Measurements from ENCODE around the gene ATP9B.

Gene ATP9B

DNA sequence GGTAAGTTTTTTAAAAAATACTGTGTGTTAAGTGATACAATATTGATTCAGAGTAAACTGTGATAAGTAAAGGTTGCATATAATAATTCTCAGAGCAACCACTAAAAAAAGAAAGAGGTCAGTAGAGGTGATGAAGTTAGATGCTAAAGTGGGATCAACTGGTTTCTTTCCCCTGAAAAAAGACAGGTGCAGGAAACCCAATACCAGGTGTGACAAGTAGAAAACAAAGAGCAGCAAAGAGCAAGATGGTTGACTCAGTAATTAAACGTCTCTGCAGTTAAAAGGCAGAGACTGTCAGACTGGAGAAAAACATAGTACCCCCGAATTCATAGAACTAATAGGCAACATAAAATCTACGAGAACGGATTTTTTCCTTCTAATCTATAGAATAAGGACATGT, 128.3 kb downstream of the ATP9B start:
- DNase-seq (ENCODE audit: low read depth in 4 of 4, low spot score in 1 of 4): no peak

DNA sequence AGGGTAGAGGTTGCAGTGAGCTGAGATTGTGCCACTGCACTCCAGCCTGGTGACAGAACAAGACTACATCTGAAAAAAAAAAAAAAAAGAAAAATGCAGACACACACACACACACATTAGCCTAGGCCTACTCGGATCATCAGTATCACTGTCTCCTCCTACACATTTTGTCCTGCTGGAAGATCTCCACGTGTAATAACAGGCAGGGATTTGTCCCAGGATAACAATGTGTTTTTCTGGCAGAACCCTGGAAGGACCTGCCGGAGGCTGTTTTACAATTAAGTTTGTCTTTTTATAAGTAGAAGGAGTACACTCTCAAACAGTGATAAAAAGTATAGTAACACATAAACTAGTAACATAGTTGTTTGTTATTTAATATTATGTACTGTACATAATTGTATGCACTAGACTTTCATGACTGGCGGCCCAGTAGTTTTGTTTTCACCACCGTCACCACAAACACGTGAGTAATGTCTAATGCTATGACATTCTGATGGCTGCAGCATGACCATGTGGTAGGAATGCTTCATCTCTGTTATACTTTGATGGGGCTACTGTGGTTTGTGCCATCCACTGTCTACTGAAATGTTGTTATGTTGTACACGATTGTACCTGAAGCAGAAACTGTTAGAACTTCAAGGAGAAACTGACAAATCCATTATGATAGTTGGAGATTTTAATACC, 130.6 kb downstream of the ATP9B start:
- no peak for DNase-seq (ENCODE audit: low read depth in 4 of 4, low spot score in 1 of 4)

DNA sequence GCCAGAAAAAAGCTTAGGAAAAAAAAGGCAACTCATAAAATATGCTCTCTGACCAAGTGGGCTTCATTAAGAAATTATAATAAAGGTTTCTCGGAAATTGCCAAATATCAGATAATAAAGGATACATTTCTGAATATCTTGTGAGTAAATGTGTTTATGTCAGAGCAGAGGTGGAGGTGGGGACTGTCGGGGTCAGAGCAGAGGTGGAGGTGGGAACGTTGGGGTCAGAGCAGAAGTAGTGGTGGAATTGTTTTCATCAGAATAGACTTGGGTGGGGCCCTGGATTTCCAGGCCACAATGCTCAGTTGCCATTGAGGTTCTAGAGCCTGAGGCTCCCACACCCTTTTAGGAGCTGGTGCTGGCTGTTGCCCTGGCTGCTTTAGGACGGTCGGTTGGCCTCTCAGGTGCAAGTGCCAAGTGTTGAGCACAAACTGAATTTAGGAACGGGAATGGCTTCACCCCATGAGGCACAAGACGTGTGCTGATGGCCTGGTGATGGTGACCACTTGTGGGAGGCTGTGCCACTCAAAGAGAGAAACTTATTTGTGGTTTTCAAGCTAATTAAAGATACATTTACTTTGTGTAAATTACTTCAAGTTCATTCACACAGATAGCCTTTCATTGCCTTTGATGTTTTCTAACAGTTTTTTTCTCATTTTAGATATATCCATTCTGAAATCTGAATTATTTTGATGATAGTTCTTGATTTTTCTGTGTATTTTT, 131.5 kb downstream of the ATP9B start:
- DNase-seq (ENCODE audit: low read depth in 4 of 4, low spot score in 1 of 4): peak in 1 of 4 experiments; percentile 5

DNA sequence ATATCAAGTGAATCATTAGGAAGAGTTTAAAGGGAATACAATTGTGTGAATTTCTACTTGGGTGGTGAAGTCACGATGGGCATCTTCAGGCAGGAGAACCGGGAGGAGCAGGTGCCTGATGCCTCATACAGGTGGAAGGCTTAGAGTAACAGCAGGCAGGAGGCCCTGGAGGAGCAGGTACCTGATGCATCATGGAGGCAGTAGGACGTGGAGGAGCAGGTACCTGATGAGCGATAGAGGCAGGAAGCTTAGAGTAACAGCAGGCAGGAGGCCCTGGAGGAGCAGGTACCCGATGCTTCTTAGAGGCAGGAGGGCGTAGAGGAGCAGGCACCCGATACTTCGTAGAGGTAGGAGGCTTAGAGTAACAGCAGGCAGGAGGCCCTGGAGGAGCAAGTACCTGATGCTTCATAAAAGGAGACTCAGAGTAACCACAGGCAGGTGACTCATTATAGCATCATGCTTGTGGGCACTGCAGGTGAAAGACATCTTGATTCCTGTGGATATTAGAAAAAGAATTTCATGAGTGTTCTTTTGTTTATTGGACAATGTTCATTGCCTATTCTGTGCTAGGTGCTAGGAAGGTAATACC, 133.9 kb downstream of the ATP9B start:
- DNase-seq (ENCODE audit: low read depth in 4 of 4, low spot score in 1 of 4): peak in 2 of 4 experiments; percentile 4 to 17

DNA sequence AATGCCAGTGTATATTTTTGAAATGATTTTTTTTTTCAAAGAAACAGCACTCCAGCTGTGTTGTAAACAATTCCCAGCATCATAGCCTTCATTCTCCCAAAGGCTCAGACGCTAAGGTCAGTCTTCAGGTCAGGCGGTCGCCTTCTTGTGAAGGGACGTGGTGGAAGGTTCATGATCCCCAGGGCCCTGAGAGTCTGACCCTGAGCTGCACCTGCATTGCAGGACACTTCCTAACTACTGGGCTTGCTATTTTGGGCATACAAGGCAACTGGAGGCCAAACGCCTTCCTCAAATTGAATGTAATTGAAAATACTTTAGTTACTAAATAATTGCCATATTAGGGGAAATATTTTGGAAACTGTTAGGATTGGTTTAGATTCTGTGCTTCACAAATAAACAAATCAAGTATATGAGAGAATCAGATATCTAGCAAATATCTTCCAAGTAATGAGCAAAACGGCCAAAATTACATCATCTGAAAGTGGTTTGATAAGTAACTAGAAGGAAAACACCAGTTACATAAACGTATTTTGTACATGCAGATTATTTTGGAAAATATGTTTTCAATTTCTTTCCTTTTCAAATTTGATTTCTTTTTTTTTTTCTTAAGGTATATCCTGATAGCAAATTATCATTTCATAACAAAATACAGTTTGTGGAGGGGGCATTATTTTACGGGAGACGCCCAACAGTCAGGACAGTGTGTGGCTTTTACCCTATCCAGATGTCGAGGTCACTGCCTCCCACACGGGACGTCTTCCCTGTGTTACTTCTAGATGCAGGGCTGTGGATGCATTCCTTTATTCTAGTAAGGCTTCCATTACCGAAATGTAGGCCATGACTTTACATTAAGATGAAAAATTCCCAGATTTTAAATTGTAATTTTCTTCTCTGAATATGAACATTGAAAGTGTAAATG, 136.0 kb downstream of the ATP9B start:
- DNase-seq (ENCODE audit: low read depth in 4 of 4, low spot score in 1 of 4): no peak

DNA sequence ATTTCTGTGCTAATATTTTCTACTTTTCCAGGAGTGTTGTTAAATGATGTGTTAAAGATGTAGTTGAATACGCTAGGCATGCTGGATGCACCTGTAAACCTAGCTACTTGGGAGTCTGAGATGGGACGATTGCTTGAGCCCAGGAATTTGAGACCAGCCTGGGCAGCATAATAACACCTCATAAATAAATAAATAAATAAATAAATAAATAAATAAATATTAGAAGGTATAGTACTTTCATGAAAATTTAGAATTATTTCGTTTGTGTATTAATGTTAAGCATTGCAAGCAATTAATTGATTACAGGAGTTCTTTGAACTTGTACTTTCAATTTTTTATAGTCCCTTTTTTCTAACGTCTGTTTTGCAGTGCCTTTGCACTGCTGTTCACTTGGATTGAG, 137.2 kb downstream of the ATP9B start:
- no peak for DNase-seq (ENCODE audit: low read depth in 4 of 4, low spot score in 1 of 4)

DNA sequence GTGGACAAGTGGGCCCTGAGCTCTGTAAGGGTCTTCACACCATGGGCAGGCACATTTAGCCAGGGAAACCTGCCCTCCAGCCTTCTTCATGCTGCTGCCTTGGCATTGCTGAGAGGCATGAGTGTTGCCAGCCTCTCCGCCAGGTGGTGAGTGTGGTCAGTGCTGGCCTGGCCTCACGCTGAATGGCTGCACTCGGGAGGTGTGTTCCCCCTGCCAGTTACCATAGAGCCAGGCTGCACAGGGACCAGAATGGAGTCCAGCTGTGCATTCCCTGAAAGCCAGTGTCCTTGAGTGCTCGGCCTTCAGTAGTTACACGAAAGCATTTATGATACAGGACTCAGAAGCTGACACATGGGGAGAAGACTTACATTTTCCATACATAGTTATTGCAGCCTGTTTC, 139.7 kb downstream of the ATP9B start:
- no peak for DNase-seq (ENCODE audit: low read depth in 4 of 4, low spot score in 1 of 4)

DNA sequence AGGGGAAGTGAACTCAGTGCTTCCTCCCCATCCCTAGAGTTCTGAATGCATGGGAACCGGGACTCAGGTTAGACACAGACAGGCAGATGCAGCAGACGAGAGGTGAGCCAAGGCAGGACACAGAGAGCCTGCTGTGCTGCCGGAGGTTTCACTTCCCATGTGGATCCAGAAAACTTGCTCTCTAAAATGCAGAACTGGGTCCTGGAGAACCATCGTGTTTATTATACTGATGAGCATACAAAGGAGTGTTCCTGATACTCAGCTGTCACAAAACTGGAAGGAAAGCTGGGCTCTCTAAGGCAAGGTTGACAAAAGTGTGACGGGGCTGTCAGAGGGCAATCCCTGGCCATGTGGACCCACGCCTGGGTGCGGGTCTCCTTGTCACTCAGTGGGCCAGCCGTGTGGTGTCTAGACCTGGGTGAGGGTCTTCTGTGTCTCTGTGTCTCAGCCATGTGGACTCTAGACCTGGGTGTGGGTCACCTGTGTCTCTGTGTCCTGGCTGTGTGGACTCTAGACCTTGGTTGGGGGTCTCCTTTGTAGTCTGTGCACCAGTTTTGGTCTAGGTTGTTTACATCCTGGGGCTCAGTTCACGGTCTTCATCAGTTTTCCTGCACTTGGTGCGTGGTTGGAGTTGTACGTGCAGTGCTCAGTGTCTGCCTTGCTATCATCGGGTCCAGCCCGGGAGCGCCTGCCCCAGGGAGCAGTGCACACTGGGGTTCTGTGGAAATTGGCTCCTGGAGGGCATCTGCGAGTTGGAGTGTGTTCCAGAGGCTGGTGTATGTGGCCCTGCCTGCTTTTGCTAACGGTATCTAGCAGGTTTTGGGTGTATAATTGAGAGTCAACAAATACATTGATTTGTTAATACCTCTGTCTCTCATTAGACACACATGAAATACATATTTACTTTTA, 141.1 kb downstream of the ATP9B start:
- no peak for DNase-seq (ENCODE audit: low read depth in 4 of 4, low spot score in 1 of 4)

DNA sequence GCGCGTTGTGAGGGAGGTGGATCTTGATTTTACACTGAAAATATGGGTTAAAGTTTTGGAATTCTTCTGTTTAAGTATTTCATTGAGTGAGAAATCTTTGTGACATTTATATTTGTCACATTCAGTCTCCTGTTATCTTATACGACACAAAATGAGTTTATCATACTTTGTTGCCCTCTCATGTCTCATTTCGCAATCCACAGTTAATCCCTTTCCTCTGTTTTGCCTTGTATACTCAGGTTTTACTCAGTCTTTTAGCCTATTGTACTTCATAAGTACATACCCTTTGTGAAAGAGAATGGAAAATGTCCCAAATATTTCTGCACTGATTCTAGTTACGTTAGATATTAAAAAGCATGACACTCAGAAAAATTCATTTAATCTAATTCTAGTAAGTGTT, 142.7 kb downstream of the ATP9B start:
- no peak for DNase-seq (ENCODE audit: low read depth in 4 of 4, low spot score in 1 of 4)

DNA sequence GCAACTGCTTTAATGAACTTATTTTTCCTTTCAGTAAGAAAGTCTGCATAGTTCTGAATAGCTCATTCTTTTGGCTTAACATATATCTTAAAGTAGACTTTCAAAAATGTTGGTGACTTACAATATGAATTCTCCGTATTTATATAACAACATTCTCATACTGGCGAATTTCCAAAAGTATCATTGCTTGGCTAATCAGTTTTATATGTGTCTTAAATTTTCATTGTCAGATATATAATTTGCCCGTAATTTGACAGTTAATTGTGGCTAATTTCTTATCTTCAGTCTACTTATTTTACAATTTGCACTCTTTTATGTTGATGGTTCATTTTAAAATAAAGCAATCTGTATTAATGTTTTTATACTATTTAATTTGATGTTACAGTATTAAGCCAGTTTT, 144.9 kb downstream of the ATP9B start:
- no peak for DNase-seq (ENCODE audit: low read depth in 4 of 4, low spot score in 1 of 4)

DNA sequence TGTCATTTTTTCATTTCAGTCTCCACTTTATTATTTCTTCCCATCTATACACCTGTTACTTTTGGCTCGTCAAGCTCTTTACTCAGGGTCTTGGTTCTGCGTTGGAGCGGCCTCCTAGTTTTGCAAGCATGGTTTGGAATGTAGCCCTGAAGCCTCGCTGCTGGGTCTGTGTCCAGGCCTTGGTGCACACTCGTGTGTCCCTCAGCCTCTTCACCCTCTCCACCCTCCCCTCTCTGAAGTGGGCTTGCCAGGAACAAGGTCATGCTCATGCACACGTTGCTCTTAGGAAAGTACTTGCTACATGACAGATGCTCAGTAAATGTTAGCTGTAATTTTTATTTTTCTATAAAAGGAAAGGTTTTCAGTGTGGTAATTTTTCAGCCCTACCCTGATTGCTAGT, 147.0 kb downstream of the ATP9B start:
- DNase-seq (ENCODE audit: low read depth in 4 of 4, low spot score in 1 of 4): no peak

DNA sequence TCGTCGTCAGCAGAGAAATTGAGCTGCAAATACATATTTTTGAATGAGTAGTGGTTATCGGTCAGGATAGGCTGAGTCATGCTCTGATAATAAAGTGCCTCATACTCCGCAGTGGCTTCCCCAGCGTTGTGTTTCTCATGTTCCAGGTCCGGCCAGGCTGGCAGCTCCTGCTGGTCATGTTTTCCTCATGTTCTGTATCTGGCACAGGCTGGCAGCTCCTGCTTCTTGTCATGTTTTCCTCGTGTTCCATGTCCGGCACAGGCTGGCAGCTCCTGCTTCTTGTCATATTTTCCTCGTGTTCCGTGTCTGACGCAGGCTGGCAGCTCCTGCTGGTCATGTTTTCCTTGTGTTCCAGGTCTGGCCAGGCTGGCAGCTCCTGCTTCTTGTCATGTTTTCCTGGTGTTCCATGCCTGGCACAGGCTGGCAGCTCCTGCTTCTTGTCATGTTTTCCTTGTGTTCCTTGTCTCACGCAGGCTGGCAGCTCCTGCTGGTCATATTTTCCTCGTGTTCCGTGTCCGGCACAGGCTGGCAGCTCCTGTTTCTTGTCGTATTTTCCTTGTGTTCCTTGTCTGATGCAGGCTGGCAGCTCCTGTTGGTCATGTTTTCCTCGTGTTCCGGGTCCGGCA, 148.9 kb downstream of the ATP9B start:
- DNase-seq (ENCODE audit: low read depth in 4 of 4, low spot score in 1 of 4): no peak

DNA sequence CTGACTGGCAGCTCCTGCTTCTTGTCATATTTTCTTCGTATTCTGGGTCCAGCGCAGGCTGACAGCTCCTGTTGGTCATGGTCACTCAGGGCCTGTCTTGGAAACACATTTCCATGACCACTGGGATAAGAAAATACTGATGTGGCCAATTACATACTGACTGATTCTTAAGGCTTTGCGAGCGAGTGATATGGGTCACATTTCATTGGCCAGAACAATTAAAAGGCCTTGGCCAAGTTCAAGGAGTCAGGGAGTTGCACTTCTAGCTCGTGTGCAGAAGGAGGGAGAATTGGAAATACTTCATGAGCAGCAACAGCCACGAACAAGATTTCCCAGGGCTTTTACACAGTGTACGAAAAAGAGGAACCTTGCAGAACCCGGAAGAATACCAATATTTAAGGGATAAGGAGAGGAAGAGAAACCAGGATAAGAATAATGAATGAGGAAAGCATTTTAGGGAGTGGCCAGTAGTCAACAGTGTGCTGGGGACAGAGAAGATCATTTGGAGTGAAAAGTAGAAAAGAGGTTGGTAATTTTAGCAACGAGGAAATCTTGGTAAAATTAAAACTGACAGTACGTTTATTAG, 149.5 kb downstream of the ATP9B start:
- no peak for DNase-seq (ENCODE audit: low read depth in 4 of 4, low spot score in 1 of 4)

DNA sequence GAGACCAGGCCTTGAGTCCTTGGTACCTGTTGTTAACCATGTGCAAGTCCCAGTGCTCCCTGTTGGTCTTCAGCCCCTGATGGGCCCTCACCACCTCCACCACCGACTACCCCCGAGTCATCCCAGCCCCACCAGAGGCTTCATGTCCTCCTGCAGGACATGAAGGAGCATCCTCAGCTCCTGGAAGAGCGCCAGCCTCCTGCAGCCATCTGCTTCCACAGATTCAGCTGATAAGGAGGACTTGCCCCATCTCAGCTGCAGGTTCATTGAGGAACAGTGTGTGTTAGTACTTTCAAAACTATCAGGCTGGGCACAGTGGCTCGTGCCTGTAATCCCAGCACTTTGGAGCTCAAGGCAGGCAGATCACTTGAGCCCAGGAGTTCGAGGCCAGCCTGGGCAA, 151.9 kb downstream of the ATP9B start:
- no peak for DNase-seq (ENCODE audit: low read depth in 4 of 4, low spot score in 1 of 4)

DNA sequence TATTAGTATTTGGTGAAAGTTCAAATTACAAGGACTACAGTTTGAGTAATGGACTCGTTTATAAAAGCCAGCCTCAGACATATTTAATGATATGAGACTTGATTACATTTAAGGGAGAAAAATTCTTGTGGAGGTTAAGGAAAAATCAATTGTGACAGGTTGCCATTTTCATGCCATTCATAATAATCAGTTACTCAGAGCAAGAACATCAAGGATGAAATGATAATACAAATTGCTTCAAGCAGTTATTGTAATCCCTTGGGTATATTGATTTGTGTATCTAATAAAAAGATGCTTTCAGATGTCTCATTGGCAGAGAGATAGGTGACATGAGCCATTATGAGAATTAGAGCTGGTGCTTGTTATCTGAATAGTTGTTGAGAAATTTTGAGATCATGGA, 153.6 kb downstream of the ATP9B start:
- no peak for DNase-seq (ENCODE audit: low read depth in 4 of 4, low spot score in 1 of 4)

DNA sequence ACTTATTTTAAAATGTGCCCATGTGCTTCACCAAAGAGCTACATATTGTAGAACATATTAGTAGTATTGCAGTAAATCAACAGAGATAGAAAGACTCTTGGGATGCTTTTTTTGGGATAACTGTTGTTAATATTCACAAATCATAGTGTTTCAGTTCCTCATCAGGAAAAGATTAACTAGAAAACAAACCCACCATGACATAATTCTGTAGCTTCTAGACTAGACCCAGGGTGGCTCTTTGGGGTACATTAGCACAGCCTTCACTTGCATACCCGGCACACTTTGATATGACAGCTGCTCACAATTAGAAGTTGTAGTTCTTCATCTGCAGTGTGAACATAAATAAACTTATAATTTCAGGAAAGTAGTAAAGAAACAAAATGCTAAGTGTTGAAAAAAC, 154.2 kb downstream of the ATP9B start:
- DNase-seq (ENCODE audit: low read depth in 4 of 4, low spot score in 1 of 4): no peak

DNA sequence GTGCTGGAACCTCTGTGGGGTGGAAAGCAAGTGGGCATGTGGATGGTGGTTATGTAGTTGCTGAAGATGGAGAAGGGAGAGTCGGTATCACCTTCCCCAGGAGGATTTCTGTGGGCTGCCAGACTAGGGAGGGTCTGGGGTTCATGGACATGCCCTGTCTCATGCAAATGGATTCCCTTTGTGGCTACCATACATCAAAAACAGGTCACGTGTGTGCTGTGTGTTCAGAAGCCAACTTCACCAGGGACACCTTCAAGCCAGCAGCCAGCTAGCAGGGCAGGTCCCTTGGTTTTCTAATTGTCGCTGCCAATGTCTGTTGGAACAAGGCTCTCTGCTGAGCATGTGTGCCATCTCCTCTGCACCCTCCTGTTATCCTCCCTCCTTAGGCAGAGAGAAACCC, 155.2 kb downstream of the ATP9B start:
- DNase-seq (ENCODE audit: low read depth in 4 of 4, low spot score in 1 of 4): no peak

DNA sequence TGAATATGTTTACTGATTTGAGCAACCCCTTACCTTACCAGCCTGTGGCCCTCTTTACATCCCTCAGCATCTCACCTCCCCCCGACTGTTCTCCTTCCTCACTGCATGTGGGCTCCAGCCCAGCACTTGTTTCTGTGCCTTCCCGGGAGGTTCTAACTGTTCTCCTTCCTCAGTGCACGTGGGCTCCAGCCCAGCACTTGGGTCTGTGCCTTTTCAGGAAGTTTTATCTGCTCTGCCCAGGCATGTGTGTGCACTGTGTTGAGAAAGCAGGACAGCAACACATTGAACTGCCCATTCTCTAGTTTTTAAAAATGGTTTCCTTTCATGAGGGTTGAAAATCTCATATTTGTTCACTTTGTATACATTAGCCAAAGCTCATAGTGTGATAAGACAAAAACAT, 158.4 kb downstream of the ATP9B start:
- DNase-seq (ENCODE audit: low read depth in 4 of 4, low spot score in 1 of 4): no peak

DNA sequence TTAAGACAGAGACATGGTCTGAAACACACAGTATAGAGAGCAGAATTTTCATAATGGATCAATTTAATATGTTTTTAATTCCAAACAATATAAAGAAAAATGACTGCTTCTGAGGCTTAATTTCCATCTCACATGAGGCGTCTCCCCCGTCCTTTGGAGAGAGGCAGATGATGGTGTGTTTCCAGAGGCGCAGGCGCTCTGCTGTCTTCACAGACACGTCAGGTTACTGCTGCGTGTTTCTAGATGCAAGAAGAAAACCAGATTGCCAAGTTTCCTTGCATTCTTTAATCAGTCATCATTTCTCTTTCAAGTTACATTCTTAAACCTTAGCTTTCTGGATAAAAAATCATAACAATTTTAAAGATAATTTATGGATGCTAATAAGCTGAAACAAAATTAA, 160.2 kb downstream of the ATP9B start:
- no peak for DNase-seq (ENCODE audit: low read depth in 4 of 4, low spot score in 1 of 4)

DNA sequence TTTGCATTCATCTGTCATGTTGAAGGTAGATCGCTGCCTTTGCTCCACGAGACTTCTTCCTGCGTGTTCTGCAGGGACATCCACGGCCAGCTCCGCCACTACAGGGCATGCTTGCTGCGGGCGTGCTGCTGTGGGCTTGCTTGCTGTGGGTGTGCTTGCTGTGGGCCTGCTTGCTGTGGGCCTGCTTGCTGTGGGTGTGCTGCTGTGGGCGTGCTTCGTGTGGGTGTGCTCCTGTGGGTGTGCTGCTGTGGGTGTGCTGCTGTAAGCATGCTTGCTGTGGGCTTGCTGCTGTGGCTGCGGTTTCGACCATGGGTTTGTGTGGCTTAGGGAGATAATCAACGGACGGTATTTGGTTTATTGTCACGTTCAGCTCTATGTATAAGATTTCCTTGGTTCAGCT, 165.2 kb downstream of the ATP9B start:
- DNase-seq (ENCODE audit: low read depth in 4 of 4, low spot score in 1 of 4): no peak

Measured in stimulated activated CD4-positive, alpha-beta T cell treated with anti-CD3 and anti-CD28 coated beads, Interleukin-1b, Interleukin-23, amount 100 ng/mL, for 24 hours (primary cell).